Natural killer cell treated with Interleukin-12 subunit alpha and Interleukin-12 subunit beta and Interleukin-15 and Interleukin-18, amount 100 ng/mL, for 72 hours (primary cell): ENCODE results near the gene LYZL6. TPM values are rescaled to one million over a fixed set of nuclear protein-coding genes. Genes with fewer than 3 reads are reported as not detected.
"Not testable (repeated sequence)": the region's sequence is repeated elsewhere in the genome, so short reads cannot be mapped to it uniquely, and the experiment has no call there.

Experiments used
- ATAC-seq, 2 donors: fragments of 150-1000 bp; cut with Tn5 transposase in 1 of 2; sonication (Bioruptor Pico), chemical (Tn5 transposase) in 1 of 2; 2 replicates each; pipeline ENCODE4 v1.10.0; 2021
- DNase-seq: peaks from one replicate; pipeline ENCODE4 v3.0.0; 2022; ENCODE audit warnings: low spot score
- H3K27ac Mint-ChIP-seq, 2 donors: 1 replicate in 1 of 2; 2 replicates in 1 of 2; pipeline ENCODE4 v1.8.0; 2022; ENCODE audit warnings: mixed read lengths in 2 of 2, mild to moderate bottlenecking in 1 of 2, moderate library complexity in 1 of 2
- H3K27me3 Mint-ChIP-seq, 2 donors: 1 replicate in 1 of 2; 2 replicates in 1 of 2; pipeline ENCODE4 v1.8.0; 2022; ENCODE audit warnings: mixed read lengths in 2 of 2
- H3K36me3 Mint-ChIP-seq: one replicate; pipeline ENCODE4 v1.8.0; 2022; ENCODE audit warnings: mixed read lengths
- H3K4me1 Mint-ChIP-seq, 2 donors: 1 replicate in 1 of 2; 2 replicates in 1 of 2; pipeline ENCODE4 v1.8.0; 2022; ENCODE audit warnings: low read depth in 2 of 2, mixed read lengths in 2 of 2, mild to moderate bottlenecking in 1 of 2
- H3K4me3 Mint-ChIP-seq: one replicate; pipeline ENCODE4 v1.8.0; 2022; ENCODE audit warnings: mixed read lengths
- H3K9me3 Mint-ChIP-seq: 2 replicates; pipeline ENCODE4 v1.8.0; 2022; ENCODE audit warnings: mixed read lengths
- total RNA-seq, 2 donors: library from RNA; stranded (reverse); gene quantifications; one replicate each; pipeline ENCODE4 v1.2.3, GENCODE V29; 2022

Gene LYZL6
- total RNA-seq, 2 donors from 2014 or later, result not detected

GRCh38 chr17:35972066-35972465, 28.6 kb upstream of the LYZL6 start:
- Mint-ChIP-seq H3K36me3 (no peaks in the 10 kb centered on the region), H3K4me3 (no peak overlapping the region), H3K27me3 (no peaks in the 10 kb centered on the region), H3K9me3 (no peaks in the 10 kb centered on the region), H3K4me1 (peaks cover 30% of the 10 kb centered on the region in 2 donors), H3K27ac (peak overlapping the region in 1 of 2 donors; percentile 49)
- no peak for ATAC-seq
- no peak for DNase-seq

- DNase-seq (peak; percentile 86), ATAC-seq (peak; percentile 63 to 68)
- Mint-ChIP-seq H3K36me3 (no peaks in the 10 kb centered on the region), H3K27ac (peak overlapping the region in 1 of 2 donors; percentile 50), H3K9me3 (no peaks in the 10 kb centered on the region), H3K4me3 (no peak overlapping the region), H3K27me3 (no peaks in the 10 kb centered on the region), H3K4me1 (peaks cover 19 to 24% of the 10 kb centered on the region in 2 donors)
Observed at GRCh38 chr17:35969558-35970380, 26.3 kb upstream of the LYZL6 start.

- Mint-ChIP-seq H3K4me3 (no peak overlapping the region), H3K4me1 (peaks cover 14 to 21% of the 10 kb centered on the region in 2 donors), H3K27ac (no peak overlapping the region), H3K9me3 (no peaks in the 10 kb centered on the region), H3K27me3 (no peaks in the 10 kb centered on the region), H3K36me3 (no peaks in the 10 kb centered on the region)
- no peak for ATAC-seq
- no peak for DNase-seq
Observed at GRCh38 chr17:35968520-35969054, 25.1 kb upstream of the LYZL6 start.

DNA sequence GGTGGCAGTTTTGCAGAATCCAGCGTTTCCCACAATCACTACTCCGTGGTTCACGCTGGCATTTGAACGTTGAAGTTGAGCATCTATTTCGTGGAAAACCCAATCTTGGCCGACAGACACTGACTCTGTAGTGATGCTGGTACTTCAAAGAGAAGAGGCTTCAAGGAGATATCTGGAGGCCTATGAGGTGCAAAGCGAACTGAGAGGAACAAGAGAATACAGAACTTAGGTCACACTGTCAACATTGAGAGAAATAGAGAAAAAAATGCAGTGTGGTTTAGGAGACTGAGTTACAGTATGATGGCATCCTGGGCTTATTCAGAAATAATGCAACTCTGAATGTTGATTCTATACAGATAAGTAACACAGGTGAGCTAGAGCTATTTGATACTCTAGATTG, 21.8 kb upstream of the LYZL6 start:
- peaks cover 11 to 14% of the 10 kb centered on the region in 2 donors for H3K4me1 Mint-ChIP-seq
- no peaks in the 10 kb centered on the region for H3K36me3 Mint-ChIP-seq
- no peak overlapping the region for H3K4me3 Mint-ChIP-seq
- no peak overlapping the region for H3K27ac Mint-ChIP-seq
- no peak for ATAC-seq
- H3K27me3 Mint-ChIP-seq, result no peaks in the 10 kb centered on the region
- no peak for DNase-seq
- H3K9me3 Mint-ChIP-seq, result no peaks in the 10 kb centered on the region

- no peak for DNase-seq
- H3K27me3 Mint-ChIP-seq, result no peaks in the 10 kb centered on the region
- no peaks in the 10 kb centered on the region for H3K36me3 Mint-ChIP-seq
- peaks cover 0 to 4% of the 10 kb centered on the region in 2 donors for H3K4me1 Mint-ChIP-seq
- no peak overlapping the region for H3K4me3 Mint-ChIP-seq
- H3K27ac Mint-ChIP-seq, result no peak overlapping the region
- no peak for ATAC-seq
- no peaks in the 10 kb centered on the region for H3K9me3 Mint-ChIP-seq
Observed at GRCh38 chr17:35963663-35964062, 20.1 kb upstream of the LYZL6 start.

DNA sequence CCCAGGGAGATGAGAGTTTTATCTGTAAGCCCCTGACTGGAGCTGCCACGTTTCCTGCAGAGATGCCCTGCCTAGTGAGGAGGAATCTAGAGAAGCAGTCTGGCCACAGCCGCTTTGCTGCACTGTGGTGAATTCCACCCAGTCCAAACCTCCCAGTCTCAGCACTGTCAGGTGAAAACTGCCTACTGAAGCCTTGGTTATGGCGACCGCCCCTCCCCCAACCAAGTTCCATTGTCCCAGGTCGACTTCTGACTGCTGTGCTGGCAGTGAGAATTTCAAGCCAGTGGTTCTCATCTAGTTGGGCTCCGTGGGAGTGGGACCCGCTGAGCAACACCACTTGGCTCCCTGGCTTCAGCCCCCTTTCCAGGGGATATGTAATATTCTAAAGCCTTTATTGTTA, 10.2 kb upstream of the LYZL6 start:
- Mint-ChIP-seq H3K27ac (no peak overlapping the region), H3K9me3 (no peaks in the 10 kb centered on the region), H3K4me1 (peaks cover 0 to 6% of the 10 kb centered on the region in 2 donors), H3K27me3 (no peaks in the 10 kb centered on the region), H3K4me3 (no peak overlapping the region), H3K36me3 (no peaks in the 10 kb centered on the region)
- no peak for DNase-seq
- no peak for ATAC-seq

- no peak overlapping the region for H3K4me3 Mint-ChIP-seq
- ATAC-seq (no peak), DNase-seq (no peak)
- H3K9me3 Mint-ChIP-seq, result no peaks in the 10 kb centered on the region
- peaks cover 0 to 2% of the 10 kb centered on the region in 2 donors for H3K4me1 Mint-ChIP-seq
- H3K27ac Mint-ChIP-seq, result no peak overlapping the region
- no peaks in the 10 kb centered on the region for H3K27me3 Mint-ChIP-seq
- no peaks in the 10 kb centered on the region for H3K36me3 Mint-ChIP-seq
Observed at GRCh38 chr17:35949401-35949800, 5.9 kb upstream of the LYZL6 start.

DNA sequence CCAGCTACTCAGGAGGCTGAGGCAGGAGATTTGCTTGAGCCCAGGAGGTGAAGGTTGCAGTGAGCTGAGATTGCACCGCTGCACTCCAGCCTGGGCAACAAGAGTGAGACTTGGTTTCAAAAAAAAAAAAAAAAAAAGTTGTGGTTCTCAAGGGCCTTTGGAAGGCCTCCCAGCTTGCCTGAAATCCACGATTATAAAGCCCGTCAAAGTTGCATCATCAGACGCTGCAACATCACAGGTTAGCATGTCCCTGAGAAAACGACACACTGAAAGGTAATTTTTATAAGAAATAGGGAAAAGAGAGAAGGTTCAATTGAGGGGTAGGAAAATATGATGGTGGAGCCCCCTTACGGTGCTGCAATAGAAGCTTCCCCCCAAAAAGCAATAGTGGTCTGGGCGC, 4.6 kb upstream of the LYZL6 start:
- no peaks in the 10 kb centered on the region for H3K36me3 Mint-ChIP-seq
- ATAC-seq (no peak), DNase-seq (no peak)
- H3K4me3 Mint-ChIP-seq, result no peak overlapping the region
- H3K27me3 Mint-ChIP-seq, result no peaks in the 10 kb centered on the region
- no peak overlapping the region for H3K27ac Mint-ChIP-seq
- H3K9me3 Mint-ChIP-seq, result no peaks in the 10 kb centered on the region
- H3K4me1 Mint-ChIP-seq, result peaks cover 0 to 5% of the 10 kb centered on the region in 2 donors

DNA sequence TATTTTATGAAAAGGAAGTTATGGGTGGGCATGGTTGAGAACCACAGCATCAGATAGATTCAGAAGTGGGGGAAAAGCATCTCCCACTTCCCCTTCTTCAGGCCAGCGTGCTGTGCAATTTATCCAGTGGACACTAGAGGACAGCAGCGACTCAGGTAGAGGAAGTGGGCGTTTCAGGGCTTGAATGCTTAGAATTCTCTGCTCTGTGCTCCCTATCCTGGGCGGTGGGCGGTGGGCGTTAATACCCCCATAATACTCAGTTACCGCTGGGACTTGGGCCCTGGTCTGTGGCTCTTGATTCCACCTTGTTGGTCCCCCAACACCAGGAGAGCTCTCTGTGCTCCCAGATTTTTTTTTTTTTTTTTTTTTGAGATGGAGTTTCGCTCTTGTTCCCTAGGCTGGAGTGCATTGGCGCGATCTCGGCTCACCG, 3.7 kb upstream of the LYZL6 start:
- Mint-ChIP-seq H3K36me3 (no peaks in the 10 kb centered on the region), H3K27me3 (no peaks in the 10 kb centered on the region), H3K27ac (no peak overlapping the region), H3K9me3 (no peaks in the 10 kb centered on the region), H3K4me3 (no peak overlapping the region), H3K4me1 (peaks cover 0 to 6% of the 10 kb centered on the region in 2 donors)
- DNase-seq, result peak; percentile 69
- peak; percentile 83 to 84 for ATAC-seq

DNA sequence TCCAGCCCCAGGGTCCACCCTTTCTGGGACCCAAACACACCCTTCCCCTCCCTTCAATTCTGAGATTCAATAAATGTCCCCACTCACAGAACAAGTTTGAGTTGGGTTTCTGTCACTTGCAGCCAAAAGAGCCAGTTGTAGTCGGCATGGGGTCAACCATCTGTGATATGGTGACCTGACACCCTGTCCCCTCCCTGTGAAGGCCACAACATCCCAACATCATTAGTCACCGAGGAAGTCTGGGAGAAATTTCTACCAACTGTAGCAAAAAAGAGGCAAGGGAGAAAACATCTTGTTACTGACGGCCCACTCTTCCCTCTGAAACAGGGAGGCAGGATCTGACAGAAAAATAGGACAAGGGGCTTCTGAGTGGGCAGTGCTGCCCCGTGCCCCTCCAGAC, 638 bp upstream of the LYZL6 start:
- DNase-seq (no peak), ATAC-seq (no peak)
- H3K27ac Mint-ChIP-seq, result no peak overlapping the region
- peaks cover 4 to 6% of the 10 kb centered on the region in 2 donors for H3K4me1 Mint-ChIP-seq
- no peak overlapping the region for H3K4me3 Mint-ChIP-seq
- no peaks in the 10 kb centered on the region for H3K9me3 Mint-ChIP-seq
- no peaks in the 10 kb centered on the region for H3K36me3 Mint-ChIP-seq
- no peaks in the 10 kb centered on the region for H3K27me3 Mint-ChIP-seq

GRCh38 chr17:35942588-35943186, 826 bp downstream of the LYZL6 start:
- no peaks in the 10 kb centered on the region for H3K36me3 Mint-ChIP-seq
- DNase-seq (no peak), ATAC-seq (no peak)
- H3K27me3 Mint-ChIP-seq, result no peaks in the 10 kb centered on the region
- H3K4me3 Mint-ChIP-seq, result no peak overlapping the region
- H3K4me1 Mint-ChIP-seq, result peaks cover 4 to 9% of the 10 kb centered on the region in 2 donors
- no peaks in the 10 kb centered on the region for H3K9me3 Mint-ChIP-seq
- peak overlapping the region in 1 of 2 donors; percentile 28 for H3K27ac Mint-ChIP-seq

DNA sequence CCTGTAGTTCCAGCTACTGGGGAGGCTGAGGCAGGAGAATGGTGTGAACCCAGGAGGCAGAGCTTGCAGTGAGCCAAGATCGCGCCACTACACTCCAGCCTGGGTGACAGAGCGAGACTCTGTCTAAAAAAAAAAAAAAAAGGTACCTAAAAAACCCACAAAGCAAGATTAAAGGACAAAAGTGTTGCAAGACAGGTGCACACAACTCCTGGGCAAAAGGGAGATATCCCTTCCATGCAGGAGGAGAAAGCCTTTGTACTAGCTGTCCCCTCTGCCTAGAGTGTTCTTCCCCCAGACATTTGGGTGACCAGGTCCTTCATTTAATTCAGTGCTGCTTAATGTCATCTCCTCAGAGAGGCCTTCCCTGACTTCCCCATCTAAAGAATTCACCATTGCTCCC, 5.0 kb downstream of the LYZL6 start:
- not testable (repeated sequence) for DNase-seq, H3K27ac Mint-ChIP-seq, H3K36me3 Mint-ChIP-seq, H3K9me3 Mint-ChIP-seq, ATAC-seq, H3K4me1 Mint-ChIP-seq, H3K27me3 Mint-ChIP-seq, H3K4me3 Mint-ChIP-seq

DNA sequence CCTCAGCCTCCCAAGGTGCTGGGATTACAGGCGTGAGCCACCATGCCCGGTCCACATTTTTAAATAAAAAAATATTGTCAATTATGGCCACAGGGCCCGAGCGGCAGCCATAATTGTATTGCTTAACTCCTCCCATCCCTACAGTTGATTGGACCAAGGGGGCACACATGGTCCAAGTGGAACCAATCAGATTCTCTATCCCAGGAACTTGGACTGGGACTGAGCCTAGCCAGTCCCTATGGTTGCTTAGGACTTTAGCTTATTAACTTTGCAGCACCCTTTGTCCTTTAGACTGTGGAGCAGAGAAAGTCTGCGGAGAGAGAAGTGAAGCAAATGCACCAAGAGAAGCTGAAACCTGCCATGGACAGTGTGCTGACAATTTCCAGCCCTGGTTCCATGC, 7.5 kb downstream of the LYZL6 start:
- no peak overlapping the region for H3K27ac Mint-ChIP-seq
- no peak for ATAC-seq

DNA sequence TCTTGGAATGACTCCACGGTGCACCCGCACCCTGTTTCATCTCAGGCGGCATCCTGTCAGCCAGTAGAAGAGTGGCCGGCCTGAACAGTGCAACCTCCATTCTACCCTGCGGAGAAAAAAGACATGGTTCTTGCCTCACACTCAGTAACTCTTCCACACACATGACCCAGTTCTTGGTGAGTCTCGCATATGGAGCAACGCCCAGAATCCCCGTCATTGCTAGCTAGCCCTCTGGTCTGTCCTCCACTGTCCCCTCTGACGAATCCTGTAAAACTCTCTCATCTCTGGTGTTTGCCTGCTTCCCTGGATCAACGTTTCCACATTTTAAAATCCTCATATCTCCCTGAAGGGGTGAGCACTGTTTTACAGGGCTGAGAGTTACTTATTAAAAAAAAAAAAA, 8.8 kb downstream of the LYZL6 start:
- Mint-ChIP-seq H3K36me3 (no peaks in the 10 kb centered on the region), H3K9me3 (no peaks in the 10 kb centered on the region), H3K27me3 (no peaks in the 10 kb centered on the region), H3K4me3 (no peak overlapping the region), H3K4me1 (peaks cover 13 to 18% of the 10 kb centered on the region in 2 donors), H3K27ac (no peak overlapping the region)
- no peak for ATAC-seq
- DNase-seq, result no peak

More for the DNA sequence above, 7.5 kb downstream of the LYZL6 start:
- H3K4me1 Mint-ChIP-seq, result peaks cover 6 to 10% of the 10 kb centered on the region in 2 donors
- DNase-seq, result no peak
- no peaks in the 10 kb centered on the region for H3K36me3 Mint-ChIP-seq
- no peaks in the 10 kb centered on the region for H3K9me3 Mint-ChIP-seq
- no peak overlapping the region for H3K4me3 Mint-ChIP-seq
- H3K27me3 Mint-ChIP-seq, result no peaks in the 10 kb centered on the region
